B cell (primary cell): Measurements from ENCODE around the gene MEF2C. TPM values are rescaled to one million over a fixed set of nuclear protein-coding genes. Genes with fewer than 3 reads are reported as not detected.

Experiments
- ATAC-seq: fragments of 200-7000 bp; cut with Tn5 transposase; one replicate; pipeline ENCODE4 v1.10.0; 2021; ENCODE audit warnings: low read depth, mild to moderate bottlenecking, moderate number of reproducible peaks, moderate library complexity
- CTCF ChIA-PET: fragments of 350-600 bp; sonication (Branson Sonifier 250); formaldehyde crosslinking; loops from one replicate; lab custom pipeline; 2021; ENCODE audit warnings: antibody characterized with exemption, inconsistent platforms; lab: Charles Lee
- POLR2A ChIA-PET: fragments of 350-600 bp; sonication (Branson Sonifier 250); formaldehyde crosslinking; loops from one replicate; lab custom pipeline; 2021; ENCODE audit warnings: antibody characterized with exemption; lab: Charles Lee
- DNase-seq: peaks from one replicate; pipeline ENCODE4 v3.0.0; 2013
- H2AFZ ChIP-seq: 2 replicates; pipeline ENCODE4 v1.6.1; 2012; ENCODE audit warnings: mild to moderate bottlenecking, low read depth, low read length; ENCODE audit not compliant: insufficient read depth, poor library complexity, severe bottlenecking
- H3K27ac ChIP-seq, 2 donors: 1 replicate in 1 of 2; 2 replicates in 1 of 2; pipeline ENCODE4 v1.5.1; 2012 to 2013; ENCODE audit warnings: low read length in 2 of 2, mild to moderate bottlenecking in 2 of 2, moderate library complexity in 1 of 2
- H3K27me3 ChIP-seq, 4 experiments: fragments of 200-600 bp in 1 of 4; sonication (generic) in 1 of 4; replicated peaks in 1 of 4; 1 replicate in 2 of 4; 2 replicates in 2 of 4; pipeline versions ENCODE4 v1.6.1 to v1.7.0; 2013 to 2016; ENCODE audit warnings: low read length in 3 of 4, mild to moderate bottlenecking in 2 of 4, mixed read lengths in 1 of 4, moderate library complexity in 1 of 4; ENCODE audit not compliant: insufficient read depth in 4 of 4, control insufficient read depth in 3 of 4; ENCODE audit errors: control extremely low read depth in 1 of 4
- H3K36me3 ChIP-seq, 2 experiments: replicated peaks in 1 of 2; 1 replicate in 1 of 2; 2 replicates in 1 of 2; pipeline versions ENCODE4 v1.6.1 to v1.7.1; 2013; ENCODE audit warnings: low read length in 1 of 2; ENCODE audit not compliant: insufficient read depth in 2 of 2, control insufficient read depth in 1 of 2; ENCODE audit errors: control extremely low read depth in 1 of 2, extremely low read depth in 1 of 2
- H3K4me1 ChIP-seq, 2 donors: fragments of 200-600 bp in 1 of 2; sonication (generic) in 1 of 2; 1 replicate in 1 of 2; 2 replicates in 1 of 2; pipeline versions ENCODE4 v1.5.1 to v1.6.1; 2013 to 2017; ENCODE audit warnings: low read length in 2 of 2; ENCODE audit not compliant: control insufficient read depth in 2 of 2, insufficient read depth in 2 of 2
- H3K4me2 ChIP-seq: replicated peaks from 2 replicates; pipeline ENCODE3; 2012; ENCODE audit warnings: mild to moderate bottlenecking, low read depth, low read length; ENCODE audit not compliant: poor library complexity, severe bottlenecking
- H3K4me3 ChIP-seq, 5 experiments: fragments of 200-600 bp in 1 of 5; sonication (generic) in 1 of 5; 1 replicate in 3 of 5; 2 replicates in 2 of 5; pipeline versions ENCODE4 v1.5.1 to v1.7.0; 2011 to 2016; ENCODE audit warnings: low read length in 4 of 5, mild to moderate bottlenecking in 4 of 5, low read depth in 2 of 5, control low read depth in 1 of 5, moderate library complexity in 1 of 5; ENCODE audit not compliant: insufficient read depth in 1 of 5; ENCODE audit errors: control extremely low read depth in 1 of 5, extremely low read depth in 1 of 5
- H3K79me2 ChIP-seq: fragments of 200-600 bp; sonication (generic); one replicate; pipeline ENCODE4 v1.6.0; 2016; ENCODE audit warnings: low read length; ENCODE audit not compliant: control insufficient read depth, insufficient read depth
- H3K9ac ChIP-seq: fragments of 200-600 bp; sonication (generic); 2 replicates; pipeline ENCODE4 v1.6.1; 2017; ENCODE audit warnings: mild to moderate bottlenecking, low read length, moderate library complexity
- H3K9me3 ChIP-seq, 3 donors: one replicate each; pipeline versions ENCODE4 v1.6.1 to v1.7.1; 2013; ENCODE audit warnings: low read length in 2 of 3; ENCODE audit not compliant: control insufficient read depth in 2 of 3, insufficient read depth in 1 of 3; ENCODE audit errors: control extremely low read depth in 1 of 3
- H4K20me1 ChIP-seq: 2 replicates; pipeline ENCODE4 v1.6.0; 2012; ENCODE audit warnings: mild to moderate bottlenecking, low read length; ENCODE audit not compliant: insufficient read depth, control insufficient read depth, poor library complexity, severe bottlenecking
- H3K27ac Mint-ChIP-seq: one replicate; pipeline ENCODE4 v1.8.0; 2021; ENCODE audit warnings: mixed read lengths
- H3K27me3 Mint-ChIP-seq: one replicate; pipeline ENCODE4 v1.8.0; 2021; ENCODE audit warnings: mixed read lengths
- H3K4me1 Mint-ChIP-seq: one replicate; pipeline ENCODE4 v1.8.0; 2021; ENCODE audit warnings: mixed read lengths
- H3K4me3 Mint-ChIP-seq: one replicate; pipeline ENCODE4 v1.8.0; 2021; ENCODE audit warnings: mixed read lengths
- H3K9me3 Mint-ChIP-seq: one replicate; pipeline ENCODE4 v1.8.0; 2022; ENCODE audit warnings: mixed read lengths; ENCODE audit not compliant: insufficient read depth
- EZH2 ChIP-seq: IDR thresholded peaks from 2 replicates; pipeline ENCODE4 v1.6.1; 2012; ENCODE audit warnings: borderline replicate concordance, low read depth, mild to moderate bottlenecking, moderate library complexity, low read length; ENCODE audit not compliant: insufficient read depth, poor library complexity, severe bottlenecking
- WGBS: methylation state at CpG from one replicate; pipeline ENCODE4 v1.1.5; 2013; ENCODE audit warnings: missing lambda C conversion rate; ENCODE audit not compliant: insufficient coverage; 5-methylcytosine and 5-hydroxymethylcytosine counted together
- intact Hi-C: fragments of 100-400 bp; cut with micrococcal nuclease; formaldehyde crosslinking; loops from one replicate; pipeline ENCODE4 v1.10.0; 2022
- polyA plus RNA-seq: library from polyadenylated mRNA; depleted of rRNA; stranded (reverse); fragments of >200 nt; gene quantifications from 2 replicates; pipeline ENCODE4 v1.2.3, GENCODE V29; 2012
- total RNA-seq, 2 donors: library from RNA; stranded (reverse); fragments of 120-200 nt in 1 of 2; gene quantifications; 1 replicate in 1 of 2; 2 replicates in 1 of 2; pipeline versions ENCODE4 v1.2.3 to v1.2.4, GENCODE V29; 2013 to 2022
- TF ChIP-seq, protein P1 (sequence below): fragments of 200-600 bp; IDR thresholded peaks from one replicate; pipeline ENCODE4 v1.8.0; 2022; ENCODE audit warnings: antibody characterized with exemption, mild to moderate bottlenecking

The MEF2C gene
- total and polyA plus RNA-seq, 2 donors (not counting 1 experiment from before 2014, with no cell fraction given) = 97.4 to 354 TPM

- DNase-seq (peak; percentile 19), ATAC-seq (no peak)
- Histone ChIP-seq H3K36me3 (no peaks in the 10 kb centered on the region), H3K4me3 (no peak overlapping the region), H3K27me3 (peaks cover 7 to 87% (median 83%) of the 10 kb centered on the region in 4 experiments), H3K27ac (no peak overlapping the region), H2AFZ (no peak overlapping the region), H3K4me1 (peaks cover 27 to 69% of the 10 kb centered on the region in 2 donors), H3K4me2 (no peak overlapping the region), H4K20me1 (no peaks in the 10 kb centered on the region), H3K9me3 (peaks cover 14 to 46% (median 24%) of the 10 kb centered on the region in 3 donors), H3K9ac (no peak overlapping the region), H3K79me2 (no peaks in the 10 kb centered on the region)
- ChIA-PET CTCF (interaction anchor here (0.8 to 2.1 kb wide), 2 partner anchors 9 to 18 kb away, joined by 3 to 7 read pairs; no protein-coding TSS in a partner anchor), POLR2A (no interaction called here)
- H3K4me3 Mint-ChIP-seq = no peak overlapping the region
- 15% methylated on average over 34 of the region's 39 CpGs for WGBS
- peaks cover 32% of the 10 kb centered on the region for H3K4me1 Mint-ChIP-seq
- peaks cover 6% of the 10 kb centered on the region for H3K9me3 Mint-ChIP-seq
- intact Hi-C loops = loop anchor here (5.0 to 10.0 kb wide), 3 partner anchors 398 to 1258 kb away; partner anchors contain the start of gene CCNH
- TF ChIP-seq, protein P1, sequence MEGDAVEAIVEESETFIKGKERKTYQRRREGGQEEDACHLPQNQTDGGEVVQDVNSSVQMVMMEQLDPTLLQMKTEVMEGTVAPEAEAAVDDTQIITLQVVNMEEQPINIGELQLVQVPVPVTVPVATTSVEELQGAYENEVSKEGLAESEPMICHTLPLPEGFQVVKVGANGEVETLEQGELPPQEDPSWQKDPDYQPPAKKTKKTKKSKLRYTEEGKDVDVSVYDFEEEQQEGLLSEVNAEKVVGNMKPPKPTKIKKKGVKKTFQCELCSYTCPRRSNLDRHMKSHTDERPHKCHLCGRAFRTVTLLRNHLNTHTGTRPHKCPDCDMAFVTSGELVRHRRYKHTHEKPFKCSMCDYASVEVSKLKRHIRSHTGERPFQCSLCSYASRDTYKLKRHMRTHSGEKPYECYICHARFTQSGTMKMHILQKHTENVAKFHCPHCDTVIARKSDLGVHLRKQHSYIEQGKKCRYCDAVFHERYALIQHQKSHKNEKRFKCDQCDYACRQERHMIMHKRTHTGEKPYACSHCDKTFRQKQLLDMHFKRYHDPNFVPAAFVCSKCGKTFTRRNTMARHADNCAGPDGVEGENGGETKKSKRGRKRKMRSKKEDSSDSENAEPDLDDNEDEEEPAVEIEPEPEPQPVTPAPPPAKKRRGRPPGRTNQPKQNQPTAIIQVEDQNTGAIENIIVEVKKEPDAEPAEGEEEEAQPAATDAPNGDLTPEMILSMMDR = no peak
- peak; percentile 26 for TF ChIP-seq EZH2
- peaks cover 83% of the 10 kb centered on the region for H3K27me3 Mint-ChIP-seq
- H3K27ac Mint-ChIP-seq = no peak overlapping the region
These were observed 210.2 kb downstream of the MEF2C start for GRCh38 chr5:88672644-88673252.
